Measurements from ENCODE around the gene RHCG.

DNA sequence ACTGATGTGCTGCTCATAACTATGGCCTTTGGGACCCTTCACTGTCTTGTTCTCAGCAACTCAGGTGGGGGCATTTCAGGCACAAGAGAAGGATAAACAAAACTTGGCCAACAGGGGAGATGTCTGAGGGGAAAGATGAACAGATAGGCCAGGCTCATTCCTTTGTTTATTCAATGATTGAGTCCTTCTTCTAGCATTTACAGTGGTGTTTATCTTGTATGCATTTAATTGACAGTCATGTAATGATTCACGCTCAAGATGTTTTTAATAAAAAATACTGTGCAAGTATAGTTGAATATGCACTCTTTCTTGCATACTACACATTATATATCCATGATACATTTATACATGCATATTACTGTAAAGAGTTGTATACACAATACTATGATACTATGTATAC, 44.5 kb downstream of the RHCG start:
- TF ChIP-seq MAFK (IDR thresholded peaks at IDR 0.05; ENCODE audit: low read depth, low read length) (no peak), MAZ (IDR thresholded peaks at IDR 0.05; ENCODE audit: borderline replicate concordance, low read depth, low read length) (no peak), CEBPB (IDR thresholded peaks at IDR 0.05; ENCODE audit: low read depth, low read length) (no peak), NFE2L2 (IDR thresholded peaks at IDR 0.05; ENCODE audit: low read depth, low read length) (no peak), MXI1 (IDR thresholded peaks at IDR 0.05; ENCODE audit: borderline replicate concordance, low read depth, low read length) (no peak), POLR2A (IDR thresholded peaks at IDR 0.05; ENCODE audit: low read depth, low read length) (no peak), RAD21 (IDR thresholded peaks at IDR 0.05; ENCODE audit: low read length) (no peak), SMC3 (IDR thresholded peaks at IDR 0.05; ENCODE audit: low read depth, low read length) (no peak), RFX5 (IDR thresholded peaks at IDR 0.05; ENCODE audit: low read depth, low read length) (no peak), BHLHE40 (IDR thresholded peaks at IDR 0.05; ENCODE audit: low read depth, low read length) (no peak), FOS (IDR thresholded peaks at IDR 0.05; ENCODE audit: low read depth, low read length) (no peak)
- TF ChIP-seq, protein P1, sequence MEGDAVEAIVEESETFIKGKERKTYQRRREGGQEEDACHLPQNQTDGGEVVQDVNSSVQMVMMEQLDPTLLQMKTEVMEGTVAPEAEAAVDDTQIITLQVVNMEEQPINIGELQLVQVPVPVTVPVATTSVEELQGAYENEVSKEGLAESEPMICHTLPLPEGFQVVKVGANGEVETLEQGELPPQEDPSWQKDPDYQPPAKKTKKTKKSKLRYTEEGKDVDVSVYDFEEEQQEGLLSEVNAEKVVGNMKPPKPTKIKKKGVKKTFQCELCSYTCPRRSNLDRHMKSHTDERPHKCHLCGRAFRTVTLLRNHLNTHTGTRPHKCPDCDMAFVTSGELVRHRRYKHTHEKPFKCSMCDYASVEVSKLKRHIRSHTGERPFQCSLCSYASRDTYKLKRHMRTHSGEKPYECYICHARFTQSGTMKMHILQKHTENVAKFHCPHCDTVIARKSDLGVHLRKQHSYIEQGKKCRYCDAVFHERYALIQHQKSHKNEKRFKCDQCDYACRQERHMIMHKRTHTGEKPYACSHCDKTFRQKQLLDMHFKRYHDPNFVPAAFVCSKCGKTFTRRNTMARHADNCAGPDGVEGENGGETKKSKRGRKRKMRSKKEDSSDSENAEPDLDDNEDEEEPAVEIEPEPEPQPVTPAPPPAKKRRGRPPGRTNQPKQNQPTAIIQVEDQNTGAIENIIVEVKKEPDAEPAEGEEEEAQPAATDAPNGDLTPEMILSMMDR (conservative IDR thresholded peaks at IDR 0.05; ENCODE audit: low read depth, low read length): no peak
- TF ChIP-seq, protein P2, sequence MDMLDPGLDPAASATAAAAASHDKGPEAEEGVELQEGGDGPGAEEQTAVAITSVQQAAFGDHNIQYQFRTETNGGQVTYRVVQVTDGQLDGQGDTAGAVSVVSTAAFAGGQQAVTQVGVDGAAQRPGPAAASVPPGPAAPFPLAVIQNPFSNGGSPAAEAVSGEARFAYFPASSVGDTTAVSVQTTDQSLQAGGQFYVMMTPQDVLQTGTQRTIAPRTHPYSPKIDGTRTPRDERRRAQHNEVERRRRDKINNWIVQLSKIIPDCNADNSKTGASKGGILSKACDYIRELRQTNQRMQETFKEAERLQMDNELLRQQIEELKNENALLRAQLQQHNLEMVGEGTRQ (IDR thresholded peaks at IDR 0.05; ENCODE audit: low read depth, low read length): no peak
